Adrenal gland (tissue), 5 donors: ENCODE results near the gene CTSH.

ENCODE experiments used
- CTCF ChIP-seq, 6 experiments: fragments of 450-650 bp in 4 of 6; fragments of 200-600 bp in 2 of 6; sonication (generic) in 1 of 6; IDR thresholded peaks; 1 replicate in 5 of 6; 2 replicates in 1 of 6; pipeline versions ENCODE4 v1.5.1 to v1.8.0; 2016 to 2021; ENCODE audit warnings: antibody characterized with exemption in 6 of 6, mild to moderate bottlenecking in 2 of 6, moderate library complexity in 1 of 6
- POLR2A ChIP-seq, 2 donors: fragments of 450-650 bp; IDR thresholded peaks; one replicate each; pipeline ENCODE4 v1.6.1; 2017; ENCODE audit warnings: antibody characterized with exemption in 2 of 2, mild to moderate bottlenecking in 2 of 2, moderate library complexity in 1 of 2
- donor health status: DM: no; HTN: no; CAD: no.

DNA sequence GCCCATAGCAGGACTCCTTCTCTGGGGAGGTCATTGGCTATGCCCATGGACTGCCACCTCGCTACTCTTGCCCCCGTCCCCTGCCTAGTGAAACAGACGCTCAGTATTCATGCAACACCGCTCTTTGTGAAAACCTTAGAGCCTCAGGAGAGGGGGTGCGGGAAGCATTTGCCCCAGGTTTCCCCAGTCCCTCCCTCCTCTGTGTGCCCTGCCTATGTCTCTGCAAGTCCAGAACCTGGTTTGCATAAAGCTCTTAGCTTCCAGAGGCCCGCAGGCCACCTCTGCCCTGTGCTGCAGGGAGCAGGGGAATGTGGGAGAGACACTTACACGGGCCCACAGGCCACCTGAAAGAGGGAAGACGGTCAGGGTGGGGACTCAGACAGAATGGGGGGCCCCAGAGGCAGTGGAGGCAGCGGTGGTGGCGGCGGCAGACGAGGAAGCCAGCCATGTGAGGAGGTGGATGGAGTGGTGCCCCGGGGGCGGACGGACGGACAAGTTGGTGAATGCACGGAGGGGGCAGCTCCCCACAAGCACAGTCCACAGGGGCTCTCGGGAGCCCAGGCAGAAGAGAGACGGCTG is 33.8 kb upstream of the CTSH start:
- no peak for TF ChIP-seq CTCF (IDR thresholded peaks at IDR 0.05)
- no peak for TF ChIP-seq POLR2A (IDR thresholded peaks at IDR 0.05)
